ENCODE results near the gene MAP2K5. TPM values are rescaled to one million over a fixed set of nuclear protein-coding genes. Genes with fewer than 3 reads are reported as not detected.

The MAP2K5 gene
- total RNA-seq, 4 donors from 2014 or later, result 10.2 to 13.8 (median 11.9) TPM

GRCh38 chr15:67831363-67831762, 288.9 kb downstream of the MAP2K5 start:
- peaks cover 0 to 99% of the 10 kb centered on the region in 2 donors for H3K27me3 ChIP-seq
- H3K4me3 ChIP-seq, result no peak overlapping the region
- no peaks in the 10 kb centered on the region for H3K36me3 ChIP-seq
- H3K4me1 ChIP-seq, result peaks cover 0 to 77% (median 53%) of the 10 kb centered on the region in 4 donors
- no peak overlapping the region for H3K27ac ChIP-seq
- DNase-seq (ENCODE audit: low spot score in 2 of 2), result no peak
- H3K9me3 ChIP-seq, result no peaks in the 10 kb centered on the region
- TF ChIP-seq CTCF (IDR thresholded peaks at IDR 0.05) (no peak), POLR2A (IDR thresholded peaks at IDR 0.05) (no peak), EP300 (IDR thresholded peaks at IDR 0.05) (no peak)

- Histone ChIP-seq H3K36me3 (no peaks in the 10 kb centered on the region), H3K4me3 (no peak overlapping the region), H3K27ac (no peak overlapping the region), H3K4me1 (peaks cover 0 to 72% (median 51%) of the 10 kb centered on the region in 4 donors), H3K9me3 (no peaks in the 10 kb centered on the region), H3K27me3 (peaks cover 0 to 92% of the 10 kb centered on the region in 2 donors)
- no peak for DNase-seq (ENCODE audit: low spot score in 2 of 2)
- TF ChIP-seq CTCF (IDR thresholded peaks at IDR 0.05) (no peak), EP300 (IDR thresholded peaks at IDR 0.05) (no peak), POLR2A (IDR thresholded peaks at IDR 0.05) (no peak)
- 18 to 32% methylated on average over 9 of the region's 9 CpGs for whole genome bisulfite sequencing, 2 donors
Measured at GRCh38 chr15:67832031-67832551, 289.6 kb downstream of the MAP2K5 start.

GRCh38 chr15:67832897-67833709, 290.6 kb downstream of the MAP2K5 start:
- WGBS, 2 donors, result 5 to 10% methylated on average over 32 of the region's 32 CpGs
- H3K9me3 ChIP-seq, result no peaks in the 10 kb centered on the region
- no peaks in the 10 kb centered on the region for H3K36me3 ChIP-seq
- no peak for DNase-seq (ENCODE audit: low spot score in 2 of 2)
- H3K4me3 ChIP-seq, result peak overlapping the region in 1 of 4 donors; percentile 41
- peaks cover 0 to 81% of the 10 kb centered on the region in 2 donors for H3K27me3 ChIP-seq
- peaks cover 0 to 65% (median 44%) of the 10 kb centered on the region in 4 donors for H3K4me1 ChIP-seq
- H3K27ac ChIP-seq, result no peak overlapping the region
- TF ChIP-seq POLR2A (IDR thresholded peaks at IDR 0.05), result no peak
- TF ChIP-seq EP300 (IDR thresholded peaks at IDR 0.05), result no peak
- TF ChIP-seq CTCF (IDR thresholded peaks at IDR 0.05), result no peak

- Histone ChIP-seq H3K27ac (no peak overlapping the region), H3K4me3 (peak overlapping the region in 2 of 4 donors; percentile 38 to 41), H3K4me1 (peaks cover 0 to 65% (median 39%) of the 10 kb centered on the region in 4 donors), H3K27me3 (peaks cover 0 to 73% of the 10 kb centered on the region in 2 donors), H3K36me3 (no peaks in the 10 kb centered on the region), H3K9me3 (no peaks in the 10 kb centered on the region)
- 3 to 4% methylated on average over 17 to 40 of the region's 44 CpGs for WGBS, 2 donors
- peak; percentile 15 to 37 (median 22) for TF ChIP-seq CTCF (IDR thresholded peaks at IDR 0.05)
- no peak for TF ChIP-seq EP300 (IDR thresholded peaks at IDR 0.05)
- DNase-seq (ENCODE audit: low spot score in 2 of 2), result no peak
Measured at GRCh38 chr15:67833710-67834511, 291.4 kb downstream of the MAP2K5 start.

Data from tibial nerve (tissue), 4 donors.